Keratinocyte (primary cell): ENCODE data around the gene NSMCE1. TPM values are rescaled to one million over a fixed set of nuclear protein-coding genes. Genes with fewer than 3 reads are reported as not detected.
A peak's percentile ranks its signal among the peaks of the same experiment; 100 is the strongest.

Experiments used
- DNase-seq: peaks from one replicate; pipeline ENCODE4 v3.0.0-alpha.2; 2011; ENCODE audit warnings: low read depth, missing footprints, low spot score
- FAIRE-seq: peaks from 2 replicates; lab custom pipeline; 2011; peaks lifted over from hg19 to GRCh38; lab: Jason Lieb, UNC
- H2AFZ ChIP-seq: 2 replicates; pipeline ENCODE4 v1.6.0; 2012; ENCODE audit warnings: low read length, control low read depth, inconsistent platforms; ENCODE audit not compliant: control insufficient read depth
- H3K27ac ChIP-seq: 2 replicates; pipeline ENCODE4 v1.5.1; 2011; ENCODE audit warnings: low read length; ENCODE audit not compliant: control insufficient read depth, insufficient read depth
- H3K27me3 ChIP-seq: 3 replicates; pipeline ENCODE4 v1.6.0; 2011; ENCODE audit warnings: low read length; ENCODE audit not compliant: control insufficient read depth, insufficient read depth; ENCODE audit errors: extremely low read depth
- H3K36me3 ChIP-seq, 2 experiments: 2 replicates in 1 of 2; 3 replicates in 1 of 2; pipeline ENCODE4 v1.5.1; 2011; ENCODE audit warnings: low read length in 2 of 2, mild to moderate bottlenecking in 1 of 2; ENCODE audit not compliant: control insufficient read depth in 2 of 2, insufficient read depth in 2 of 2; ENCODE audit errors: extremely low read depth in 1 of 2
- H3K4me1 ChIP-seq: 3 replicates; pipeline ENCODE4 v1.5.1; 2011; ENCODE audit warnings: low read length; ENCODE audit not compliant: control insufficient read depth, insufficient read depth; ENCODE audit errors: extremely low read depth
- H3K4me2 ChIP-seq: 3 replicates; pipeline ENCODE4 v1.6.0; 2011; ENCODE audit warnings: low read depth, low read length; ENCODE audit not compliant: control insufficient read depth, insufficient read depth; ENCODE audit errors: extremely low read depth
- H3K4me3 ChIP-seq, 3 experiments: fragments of 200-600 bp in 1 of 3; sonication (generic) in 1 of 3; 2 replicates in 2 of 3; 3 replicates in 1 of 3; pipeline ENCODE4 v1.5.1; 2011 to 2016; ENCODE audit warnings: low read length in 3 of 3, mild to moderate bottlenecking in 3 of 3, control low read depth in 2 of 3, inconsistent platforms in 1 of 3, low read depth in 1 of 3, mixed read lengths in 1 of 3, mixed run types in 1 of 3, moderate library complexity in 1 of 3; ENCODE audit not compliant: control insufficient read depth in 2 of 3, insufficient read depth in 2 of 3; ENCODE audit errors: extremely low read depth in 1 of 3
- H3K79me2 ChIP-seq: 2 replicates; pipeline ENCODE4 v1.6.0; 2012; ENCODE audit warnings: low read length; ENCODE audit not compliant: control insufficient read depth, insufficient read depth
- H3K9ac ChIP-seq: 3 replicates; pipeline ENCODE4 v1.6.0; 2011; ENCODE audit warnings: low read length; ENCODE audit not compliant: control insufficient read depth, insufficient read depth; ENCODE audit errors: extremely low read depth
- H3K9me1 ChIP-seq: 3 replicates; pipeline ENCODE4 v1.6.0; 2011; ENCODE audit warnings: low read length; ENCODE audit not compliant: control insufficient read depth, insufficient read depth; ENCODE audit errors: extremely low read depth
- H3K9me3 ChIP-seq: 2 replicates; pipeline ENCODE4 v1.5.1; 2012; ENCODE audit warnings: low read depth, low read length; ENCODE audit not compliant: control insufficient read depth
- H4K20me1 ChIP-seq: 3 replicates; pipeline ENCODE4 v1.6.0; 2011; ENCODE audit warnings: low read length; ENCODE audit not compliant: control insufficient read depth, insufficient read depth; ENCODE audit errors: extremely low read depth
- CTCF ChIP-seq, 3 experiments: IDR thresholded peaks in 1 of 3; conservative IDR thresholded peaks in 1 of 3; optimal IDR thresholded peaks in 1 of 3; 2 replicates in 2 of 3; 3 replicates in 1 of 3; pipeline versions ENCODE3 to v1.5.1; 2011; ENCODE audit warnings: low read length in 3 of 3, mild to moderate bottlenecking in 3 of 3, moderate library complexity in 2 of 3, control low read depth in 1 of 3, inconsistent platforms in 1 of 3; ENCODE audit not compliant: insufficient read depth in 2 of 3; ENCODE audit errors: extremely low read depth in 1 of 3
- EZH2 ChIP-seq: IDR thresholded peaks from one replicate; pipeline ENCODE4 v1.6.1; 2012; ENCODE audit warnings: inconsistent platforms, mild to moderate bottlenecking, low read length, moderate library complexity
- dilution Hi-C: fragments of 300-500 bp; cut with MboI; formaldehyde crosslinking; loops from one replicate; pipeline ENCODE4 v1.7.0; 2020; ENCODE audit warnings: low sequenced_read_pairs; ENCODE audit not compliant: extremely low pct_ligation_motif_present
- polyA plus RNA-seq, 5 experiments: library from polyadenylated mRNA; depleted of rRNA in 3 of 5; stranded (reverse) in 3 of 5; stranded (forward) in 1 of 5; unstranded in 1 of 5; fragments of >200 nt; gene quantifications; 1 replicate in 1 of 5; 2 replicates in 3 of 5; 3 replicates in 1 of 5; pipeline versions ENCODE4 v1.2.1 to v1.2.3, GENCODE V29; 2011 to 2012; ENCODE audit warnings: missing spikeins in 2 of 5, low read depth in 1 of 5, low replicate concordance in 1 of 5

The NSMCE1 gene
- polyA plus RNA-seq, 1 donor (not counting 4 experiments of a cell fraction or from before 2014, with no cell fraction given) = 55.9 TPM

- no peak overlapping the region for H2AFZ ChIP-seq
- H3K9me1 ChIP-seq = no peaks in the 10 kb centered on the region
- no peak overlapping the region for H3K4me2 ChIP-seq
- no peak overlapping the region for H3K4me3 ChIP-seq
- H3K9ac ChIP-seq = no peak overlapping the region
- H4K20me1 ChIP-seq = no peaks in the 10 kb centered on the region
- H3K9me3 ChIP-seq = no peaks in the 10 kb centered on the region
- TF ChIP-seq EZH2 (no peak), CTCF (optimal IDR thresholded peaks at IDR 0.05 in 1 of 3, IDR thresholded peaks at IDR 0.05 in 1 of 3, conservative IDR thresholded peaks at IDR 0.05 in 1 of 3; ENCODE audit: extremely low read depth in 1 of 3, insufficient read depth in 2 of 3, low read length in 3 of 3) (no peak)
- FAIRE-seq (no peak), DNase-seq (no peak)
- peaks cover 13 to 22% of the 10 kb centered on the region in 2 experiments for H3K36me3 ChIP-seq
- no peaks in the 10 kb centered on the region for H3K79me2 ChIP-seq
- H3K4me1 ChIP-seq = peaks cover 15% of the 10 kb centered on the region
- H3K27ac ChIP-seq = no peak overlapping the region
- dilution Hi-C loops = no loop called here
- no peaks in the 10 kb centered on the region for H3K27me3 ChIP-seq
Observed at GRCh38 chr16:27236635-27237218, 31.8 kb downstream of the NSMCE1 start.

- no peak overlapping the region for H3K4me3 ChIP-seq
- H3K27me3 ChIP-seq = no peaks in the 10 kb centered on the region
- H3K4me1 ChIP-seq = peaks cover 15% of the 10 kb centered on the region
- H3K4me2 ChIP-seq = no peak overlapping the region
- DNase-seq = no peak
- H3K27ac ChIP-seq = no peak overlapping the region
- peak overlapping the region; percentile 50 for H3K9ac ChIP-seq
- no peak for FAIRE-seq
- no peaks in the 10 kb centered on the region for H3K9me3 ChIP-seq
- TF ChIP-seq EZH2 (no peak), CTCF (optimal IDR thresholded peaks at IDR 0.05 in 1 of 3, IDR thresholded peaks at IDR 0.05 in 1 of 3, conservative IDR thresholded peaks at IDR 0.05 in 1 of 3; ENCODE audit: extremely low read depth in 1 of 3, insufficient read depth in 2 of 3, low read length in 3 of 3) (no peak)
- no peaks in the 10 kb centered on the region for H3K9me1 ChIP-seq
- no peaks in the 10 kb centered on the region for H4K20me1 ChIP-seq
- dilution Hi-C loops = no loop called here
- H3K36me3 ChIP-seq = peaks cover 14 to 22% of the 10 kb centered on the region in 2 experiments
- no peak overlapping the region for H2AFZ ChIP-seq
- H3K79me2 ChIP-seq = no peaks in the 10 kb centered on the region
Observed at GRCh38 chr16:27235938-27236245, 32.7 kb downstream of the NSMCE1 start.
